ENCODE measurements around the gene RAB11FIP4. TPM values are rescaled to one million over a fixed set of nuclear protein-coding genes. Genes with fewer than 3 reads are reported as not detected.

RAB11FIP4 gene
- total RNA-seq, 1 donor from 2014 or later: 2.7 TPM

GRCh38 chr17:31549121-31549524 lies 157.6 kb downstream of the RAB11FIP4 start:
- DNase-seq: no peak

- DNase-seq: peak; percentile 97
Measured at GRCh38 chr17:31549525-31550388, 158.3 kb downstream of the RAB11FIP4 start.

GRCh38 chr17:31550389-31551056 lies 159.0 kb downstream of the RAB11FIP4 start:
- peak; percentile 31 for DNase-seq

GRCh38 chr17:31552568-31552967 lies 161.1 kb downstream of the RAB11FIP4 start:
- DNase-seq: no peak

DNA sequence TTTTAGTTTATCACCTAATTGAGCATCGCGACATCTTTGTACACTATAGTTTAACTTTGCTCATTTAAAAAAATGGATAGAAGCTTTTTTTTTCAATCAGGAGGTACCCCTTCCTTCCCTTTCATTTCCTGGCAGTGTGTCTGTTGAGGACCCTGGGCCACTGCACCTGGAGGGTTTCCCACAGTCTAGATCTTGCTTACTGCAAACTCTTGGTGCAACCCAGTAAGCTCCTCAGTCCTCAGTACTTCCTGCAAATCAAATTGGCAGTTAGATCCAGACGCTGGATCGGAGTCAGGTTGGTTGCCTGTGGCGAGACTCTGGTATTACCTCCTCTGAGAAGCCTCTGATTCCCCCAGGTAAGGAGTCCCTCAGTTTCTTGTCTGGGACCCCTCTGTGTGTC lies 162.0 kb downstream of the RAB11FIP4 start:
- DNase-seq: no peak

- no peak for DNase-seq
Measured at GRCh38 chr17:31554930-31555329, 163.5 kb downstream of the RAB11FIP4 start.

DNA sequence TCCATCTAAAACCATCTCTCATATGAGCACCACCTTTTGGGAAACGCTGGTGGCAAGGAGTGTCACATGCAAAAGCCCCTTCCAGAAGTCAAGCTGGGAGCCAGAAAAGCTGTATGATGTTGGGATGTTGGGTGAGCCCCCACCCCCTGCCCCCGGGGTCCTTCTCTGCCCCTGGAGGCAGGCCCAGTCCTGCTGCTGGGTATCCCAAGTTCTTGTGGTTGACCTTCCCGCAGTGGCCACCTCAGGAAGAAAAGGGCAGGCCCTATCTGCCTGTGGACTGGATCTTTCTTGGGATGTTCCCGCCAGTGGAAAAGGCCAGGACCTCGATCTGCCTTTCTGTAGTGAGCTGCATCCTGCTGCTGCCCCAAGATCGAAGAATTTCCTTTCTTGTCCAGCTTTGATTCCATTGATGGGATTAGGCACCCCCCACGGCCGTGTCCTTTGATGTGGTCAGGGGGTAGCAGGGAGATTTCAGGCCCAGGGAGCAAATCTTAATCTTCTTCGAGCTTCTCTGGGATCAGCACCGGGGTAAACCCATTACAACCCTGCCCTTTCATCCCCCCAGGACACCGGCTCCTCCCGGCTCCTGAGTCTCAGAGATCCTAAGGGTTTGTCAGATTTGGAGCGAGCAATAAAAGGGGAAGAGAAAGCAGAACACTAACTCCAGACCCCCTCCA lies 165.6 kb downstream of the RAB11FIP4 start:
- no peak for DNase-seq

DNA sequence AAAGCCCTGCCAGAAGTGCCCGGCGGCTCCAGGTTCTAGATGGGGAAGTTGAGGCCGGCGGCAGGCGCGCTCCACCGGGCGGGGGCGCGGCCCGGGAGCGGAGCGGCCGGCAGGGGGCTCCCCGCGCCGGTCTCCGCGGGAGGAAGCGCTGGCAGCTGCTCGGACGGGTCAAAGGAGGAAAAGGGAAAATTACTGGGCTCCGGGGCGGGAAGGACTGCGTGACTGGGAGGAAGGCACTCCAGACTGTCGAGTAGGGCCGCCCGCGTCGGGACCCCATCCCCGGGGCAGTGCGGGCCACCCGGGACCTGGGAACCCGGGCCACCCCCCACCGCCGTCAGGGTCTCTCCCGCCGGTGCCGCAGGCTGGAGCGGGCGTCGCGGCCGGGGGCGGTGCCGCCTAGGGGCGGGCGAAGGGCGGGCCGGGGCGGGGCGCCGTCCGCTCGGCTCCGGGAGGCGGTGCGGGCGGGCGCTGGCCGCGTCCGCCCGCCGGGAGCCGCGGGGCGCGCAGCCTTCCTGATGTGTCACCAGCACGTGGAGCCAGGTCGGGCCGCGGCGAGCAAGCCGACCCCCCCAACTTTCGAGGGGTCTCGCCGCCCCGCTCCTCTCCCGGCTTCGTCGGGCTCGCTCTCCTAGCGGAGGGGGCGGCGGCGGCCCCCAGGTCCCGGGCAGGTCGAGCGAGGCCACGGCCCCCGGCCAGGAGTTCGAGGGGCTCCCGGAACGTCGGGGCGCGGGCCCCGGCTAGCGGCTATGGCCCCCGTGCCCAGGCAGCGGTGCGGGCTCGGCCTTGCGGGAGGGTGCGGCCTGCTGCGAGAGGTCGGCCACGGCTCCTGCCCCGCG lies 167.5 kb downstream of the RAB11FIP4 start:
- peak; percentile 89 for DNase-seq

DNA sequence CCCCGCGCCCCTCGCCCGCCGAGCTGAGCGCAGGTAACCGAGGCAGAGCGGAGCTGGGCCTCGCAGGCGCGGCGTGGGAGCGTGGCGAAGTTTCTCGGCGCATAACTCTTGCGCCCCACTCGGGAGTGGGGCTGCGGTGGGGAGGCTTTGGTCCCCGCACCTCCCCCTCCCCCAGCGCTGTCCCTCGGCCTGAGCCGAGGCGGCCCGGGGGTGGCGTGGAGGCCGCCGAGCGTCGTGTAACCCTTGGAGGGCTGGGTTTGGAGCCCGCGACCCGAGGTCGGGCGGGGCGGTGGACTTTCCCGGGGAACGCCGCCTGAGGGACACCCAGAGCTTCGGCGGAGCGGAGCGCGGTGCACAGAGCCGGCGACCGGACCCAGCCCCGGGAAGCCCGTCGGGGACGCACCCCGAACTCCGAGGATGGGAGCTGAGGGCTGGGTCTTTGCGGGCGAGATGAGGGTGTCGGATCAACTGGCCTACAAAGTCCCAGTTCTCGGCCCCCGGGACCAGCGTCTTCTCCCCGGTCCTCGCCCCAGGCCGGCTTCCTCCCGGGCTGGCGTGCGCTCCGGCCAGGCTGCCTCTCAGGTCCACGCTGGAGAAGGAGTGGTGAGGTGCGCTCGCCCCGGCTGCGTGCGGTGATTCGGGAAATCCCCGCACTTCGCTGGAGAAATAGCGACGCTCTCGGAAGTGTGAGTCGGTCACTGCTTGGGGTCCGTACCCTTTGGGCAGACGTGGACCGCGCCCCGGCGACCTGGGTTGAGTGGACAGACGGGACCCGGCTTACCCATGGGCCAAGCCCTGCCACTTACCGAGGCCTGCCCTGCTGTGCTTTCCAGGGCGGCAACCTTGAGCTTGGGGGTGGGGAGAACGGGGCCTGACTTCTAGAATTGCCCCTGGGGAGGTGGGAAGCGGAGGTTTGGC lies 168.4 kb downstream of the RAB11FIP4 start:
- peak; percentile 12 for DNase-seq

GRCh38 chr17:31560616-31561235 lies 169.3 kb downstream of the RAB11FIP4 start:
- DNase-seq: peak; percentile 13

GRCh38 chr17:31561469-31562375 lies 170.2 kb downstream of the RAB11FIP4 start:
- DNase-seq: peak; percentile 17

DNA sequence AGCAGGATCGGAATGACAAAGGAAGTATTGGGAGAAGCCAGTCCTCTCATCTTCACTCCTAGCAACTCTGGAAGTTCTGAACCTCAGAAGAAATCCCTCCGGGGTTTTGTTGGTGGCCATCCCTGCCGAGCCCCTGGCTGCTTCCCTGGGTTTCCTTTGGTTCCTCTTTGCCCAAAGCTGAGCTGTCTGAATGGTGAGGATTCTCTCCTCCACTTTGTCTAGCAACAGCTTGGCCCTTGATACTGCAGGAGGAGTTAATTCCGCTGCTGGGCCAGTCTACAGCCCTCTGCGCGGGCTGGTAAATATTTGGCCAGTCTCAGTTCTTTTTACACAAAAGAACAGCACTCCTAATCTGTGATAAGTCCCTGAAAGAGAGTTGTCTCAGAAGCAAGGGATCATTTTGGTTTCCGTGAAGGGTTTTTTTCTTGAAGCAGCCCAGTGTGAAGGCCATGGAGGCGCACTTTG lies 170.9 kb downstream of the RAB11FIP4 start:
- no peak for DNase-seq

GRCh38 chr17:31564291-31564690 lies 172.8 kb downstream of the RAB11FIP4 start:
- no peak for DNase-seq

DNA sequence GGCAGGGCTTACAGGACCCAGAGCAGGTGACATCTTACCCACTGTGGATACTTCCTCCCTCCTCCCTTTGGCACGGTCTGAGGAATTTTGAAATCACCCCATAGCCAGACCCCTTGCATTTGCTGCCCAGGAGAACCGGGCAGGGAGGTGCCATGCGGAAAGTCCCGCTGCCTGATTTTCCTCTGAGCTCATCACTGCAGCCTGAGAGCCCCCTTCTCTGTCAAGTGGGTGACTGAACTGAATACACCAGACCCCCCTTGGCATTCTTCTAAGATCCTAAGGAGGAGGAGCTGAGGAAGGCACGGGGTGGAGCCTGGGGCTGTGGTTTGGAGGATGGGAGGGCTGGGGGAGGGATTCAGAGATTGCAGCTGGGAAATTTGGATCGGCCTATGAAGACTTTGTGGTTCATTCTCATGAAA lies 173.4 kb downstream of the RAB11FIP4 start:
- no peak for DNase-seq

GRCh38 chr17:31565652-31566051 lies 174.2 kb downstream of the RAB11FIP4 start:
- DNase-seq: no peak

- DNase-seq: no peak
Measured at GRCh38 chr17:31566247-31566991, 174.9 kb downstream of the RAB11FIP4 start.

DNA sequence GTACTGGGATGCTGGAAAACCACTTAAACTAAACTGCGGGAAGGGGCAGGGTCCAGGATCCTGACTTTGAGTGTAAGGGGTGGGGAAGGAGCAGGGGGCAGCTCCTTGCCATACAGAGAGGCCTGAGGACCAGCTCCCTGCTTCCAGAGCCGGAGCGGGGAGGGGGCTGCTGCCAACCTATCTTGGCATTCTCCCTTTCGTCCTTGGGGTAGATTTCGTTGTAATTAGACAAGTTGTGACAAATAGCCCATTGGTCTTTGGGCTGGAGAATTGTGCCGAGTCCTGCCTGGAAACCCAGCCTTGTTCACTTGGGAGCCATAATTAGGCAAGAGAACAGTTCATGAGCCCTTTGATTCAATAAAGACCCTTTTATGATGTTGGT lies 175.5 kb downstream of the RAB11FIP4 start:
- no peak for DNase-seq

GRCh38 chr17:31568121-31568520 lies 176.6 kb downstream of the RAB11FIP4 start:
- DNase-seq: no peak
